Trophoblast cell (in vitro differentiated cells and primary cell): ENCODE measurements around the gene DNAH9.

ENCODE experiments used
- DNase-seq, 2 donors: peaks; one replicate each; pipeline ENCODE4 v3.0.0-alpha.2; 2016
- H2AFZ ChIP-seq: 2 replicates; pipeline ENCODE4 v1.6.1; 2013; ENCODE audit warnings: low read length, moderate library complexity, mild to moderate bottlenecking; ENCODE audit not compliant: insufficient read depth, poor library complexity
- H2AK5ac ChIP-seq: 2 replicates; pipeline ENCODE4 v1.6.1; 2013; ENCODE audit warnings: mild to moderate bottlenecking, low read length
- H2BK120ac ChIP-seq: 2 replicates; pipeline ENCODE4 v1.6.1; 2013; ENCODE audit warnings: low read length, mild to moderate bottlenecking, moderate library complexity; ENCODE audit not compliant: insufficient read depth, poor library complexity
- H2BK12ac ChIP-seq: 2 replicates; pipeline ENCODE4 v1.6.1; 2013; ENCODE audit warnings: mild to moderate bottlenecking, low read length, moderate library complexity
- H2BK5ac ChIP-seq: 2 replicates; pipeline ENCODE4 v1.6.1; 2013; ENCODE audit warnings: low read length, low read depth, moderate library complexity, mild to moderate bottlenecking; ENCODE audit not compliant: poor library complexity
- H3K14ac ChIP-seq: 2 replicates; pipeline ENCODE4 v1.6.1; 2013; ENCODE audit warnings: mild to moderate bottlenecking, low read length
- H3K18ac ChIP-seq: 2 replicates; pipeline ENCODE4 v1.6.1; 2013; ENCODE audit warnings: mild to moderate bottlenecking, low read length
- H3K23ac ChIP-seq: 2 replicates; pipeline ENCODE4 v1.6.1; 2013; ENCODE audit warnings: low read length
- H3K27ac ChIP-seq: 2 replicates; pipeline ENCODE4 v1.5.1; 2013; ENCODE audit warnings: low read depth, mild to moderate bottlenecking, inconsistent platforms, low read length, moderate library complexity
- H3K27me3 ChIP-seq: 2 replicates; pipeline ENCODE4 v1.6.1; 2013; ENCODE audit warnings: inconsistent platforms, mild to moderate bottlenecking, low read length, moderate library complexity; ENCODE audit not compliant: insufficient read depth
- H3K36me3 ChIP-seq, 2 experiments: 1 replicate in 1 of 2; 2 replicates in 1 of 2; pipeline ENCODE4 v1.6.1; 2013; ENCODE audit warnings: low read length in 2 of 2, mild to moderate bottlenecking in 2 of 2, moderate library complexity in 1 of 2; ENCODE audit not compliant: insufficient read depth in 2 of 2, control insufficient read depth in 1 of 2
- H3K4ac ChIP-seq: 2 replicates; pipeline ENCODE4 v1.6.1; 2013; ENCODE audit warnings: low read depth, mild to moderate bottlenecking, low read length, moderate library complexity
- H3K4me1 ChIP-seq, 2 experiments: 1 replicate in 1 of 2; 2 replicates in 1 of 2; pipeline ENCODE4 v1.6.1; 2013; ENCODE audit warnings: low read length in 2 of 2, mild to moderate bottlenecking in 2 of 2, moderate library complexity in 1 of 2; ENCODE audit not compliant: insufficient read depth in 2 of 2, control insufficient read depth in 1 of 2
- H3K4me2 ChIP-seq: 2 replicates; pipeline ENCODE4 v1.6.1; 2013; ENCODE audit warnings: inconsistent platforms, mild to moderate bottlenecking, low read length, moderate library complexity
- H3K4me3 ChIP-seq: 2 replicates; pipeline ENCODE4 v1.5.1; 2013; ENCODE audit warnings: mild to moderate bottlenecking, low read depth, low read length, inconsistent platforms
- H3K79me1 ChIP-seq: one replicate; pipeline ENCODE4 v1.6.1; 2013; ENCODE audit warnings: low read length
- H3K79me2 ChIP-seq: 2 replicates; pipeline ENCODE4 v1.6.1; 2013; ENCODE audit warnings: low read length, mild to moderate bottlenecking; ENCODE audit not compliant: control insufficient read depth, insufficient read depth, poor library complexity
- H3K9ac ChIP-seq: 2 replicates; pipeline ENCODE4 v1.6.1; 2013; ENCODE audit warnings: mild to moderate bottlenecking, low read length
- H3K9me3 ChIP-seq: 2 replicates; pipeline ENCODE4 v1.6.1; 2013; ENCODE audit warnings: low read depth, mild to moderate bottlenecking, control low read depth, inconsistent platforms, low read length; ENCODE audit not compliant: insufficient read depth
- H4K12ac ChIP-seq: 2 replicates; pipeline ENCODE4 v1.6.1; 2013; ENCODE audit warnings: low read depth, mild to moderate bottlenecking, low read length, moderate library complexity
- H4K8ac ChIP-seq: 2 replicates; pipeline ENCODE4 v1.6.1; 2013; ENCODE audit warnings: low read depth, mild to moderate bottlenecking, low read length, moderate library complexity
- H4K91ac ChIP-seq: one replicate; pipeline ENCODE4 v1.6.1; 2013; ENCODE audit warnings: low read depth, mild to moderate bottlenecking, low read length, moderate library complexity
- WGBS: extraction: QIAGEN DNeasy Blood & Tissue Kit; methylation state at CpG from one replicate; pipeline ENCODE4 v1.1.7; 2013; ENCODE audit warnings: missing lambda C conversion rate; ENCODE audit not compliant: insufficient read length, insufficient coverage; ENCODE audit errors: extremely low coverage; 5-methylcytosine and 5-hydroxymethylcytosine counted together

The DNAH9 gene

GRCh38 chr17:11582217-11582616 is 16.1 kb upstream of the DNAH9 start:
- H3K4ac ChIP-seq: no peak overlapping the region
- no peak overlapping the region for H3K27ac ChIP-seq
- no peak overlapping the region for H3K14ac ChIP-seq
- no peak overlapping the region for H3K4me2 ChIP-seq
- no peak overlapping the region for H2AK5ac ChIP-seq
- H4K12ac ChIP-seq: no peak overlapping the region
- no CpG with 5 or more reads among the region's 5 CpGs for WGBS
- no peak overlapping the region for H2BK12ac ChIP-seq
- no peak overlapping the region for H4K8ac ChIP-seq
- no peaks in the 10 kb centered on the region for H3K27me3 ChIP-seq
- H3K9me3 ChIP-seq: peaks cover 3% of the 10 kb centered on the region
- H3K18ac ChIP-seq: no peak overlapping the region
- H3K9ac ChIP-seq: no peak overlapping the region
- H2BK120ac ChIP-seq: no peak overlapping the region
- no peak overlapping the region for H2BK5ac ChIP-seq
- no peak overlapping the region for H3K23ac ChIP-seq
- H3K79me1 ChIP-seq: no peaks in the 10 kb centered on the region
- H3K4me3 ChIP-seq: no peak overlapping the region
- DNase-seq: no peak
- H2AFZ ChIP-seq: no peak overlapping the region
- H4K91ac ChIP-seq: no peak overlapping the region
- H3K4me1 ChIP-seq: no peaks in the 10 kb centered on the region
- no peaks in the 10 kb centered on the region for H3K79me2 ChIP-seq
- no peaks in the 10 kb centered on the region for H3K36me3 ChIP-seq

- Histone ChIP-seq H3K4me2 (no peak overlapping the region), H3K36me3 (no peaks in the 10 kb centered on the region), H4K8ac (no peak overlapping the region), H3K27me3 (no peaks in the 10 kb centered on the region), H2BK12ac (no peak overlapping the region), H3K27ac (no peak overlapping the region), H3K9ac (no peak overlapping the region), H2AK5ac (no peak overlapping the region), H3K4ac (no peak overlapping the region), H3K18ac (no peak overlapping the region), H4K91ac (no peak overlapping the region), H3K14ac (no peak overlapping the region), H3K4me3 (no peak overlapping the region), H3K9me3 (peaks cover 3% of the 10 kb centered on the region), H2BK5ac (no peak overlapping the region), H3K79me2 (no peaks in the 10 kb centered on the region), H3K79me1 (no peaks in the 10 kb centered on the region), H2BK120ac (no peak overlapping the region), H4K12ac (no peak overlapping the region), H3K23ac (no peak overlapping the region), H3K4me1 (no peaks in the 10 kb centered on the region), H2AFZ (no peak overlapping the region)
- no CpG with 5 or more reads among the region's 9 CpGs for WGBS
- DNase-seq: no peak
These were observed 14.8 kb upstream of the DNAH9 start for GRCh38 chr17:11583306-11583992.

- H2BK12ac ChIP-seq: no peak overlapping the region
- WGBS: no CpG with 5 or more reads among the region's 3 CpGs
- H2BK120ac ChIP-seq: no peak overlapping the region
- no peaks in the 10 kb centered on the region for H3K4me1 ChIP-seq
- no peak overlapping the region for H3K18ac ChIP-seq
- no peak overlapping the region for H4K12ac ChIP-seq
- H3K9ac ChIP-seq: no peak overlapping the region
- H3K23ac ChIP-seq: no peak overlapping the region
- H2AK5ac ChIP-seq: no peak overlapping the region
- H3K9me3 ChIP-seq: no peaks in the 10 kb centered on the region
- H3K79me1 ChIP-seq: no peaks in the 10 kb centered on the region
- no peaks in the 10 kb centered on the region for H3K36me3 ChIP-seq
- DNase-seq: no peak
- H3K79me2 ChIP-seq: no peaks in the 10 kb centered on the region
- H3K14ac ChIP-seq: no peak overlapping the region
- no peak overlapping the region for H2AFZ ChIP-seq
- no peaks in the 10 kb centered on the region for H3K27me3 ChIP-seq
- H3K4me2 ChIP-seq: no peak overlapping the region
- no peak overlapping the region for H3K4ac ChIP-seq
- H3K27ac ChIP-seq: no peak overlapping the region
- no peak overlapping the region for H4K91ac ChIP-seq
- no peak overlapping the region for H4K8ac ChIP-seq
- H2BK5ac ChIP-seq: no peak overlapping the region
- H3K4me3 ChIP-seq: no peak overlapping the region
These were observed 8.6 kb upstream of the DNAH9 start for GRCh38 chr17:11589716-11590115.

GRCh38 chr17:11601661-11602060 is 3.4 kb downstream of the DNAH9 start:
- Histone ChIP-seq H2BK12ac (no peak overlapping the region), H3K4ac (no peak overlapping the region), H3K23ac (no peak overlapping the region), H3K9me3 (peaks cover 2% of the 10 kb centered on the region), H2BK5ac (no peak overlapping the region), H3K4me3 (no peak overlapping the region), H3K4me2 (no peak overlapping the region), H2AK5ac (no peak overlapping the region), H3K18ac (no peak overlapping the region), H3K27ac (no peak overlapping the region), H3K79me1 (no peaks in the 10 kb centered on the region), H3K36me3 (no peaks in the 10 kb centered on the region), H4K91ac (no peak overlapping the region), H3K27me3 (no peaks in the 10 kb centered on the region), H4K8ac (no peak overlapping the region), H3K4me1 (no peaks in the 10 kb centered on the region), H3K79me2 (no peaks in the 10 kb centered on the region), H3K14ac (no peak overlapping the region), H2AFZ (no peak overlapping the region), H4K12ac (no peak overlapping the region), H2BK120ac (no peak overlapping the region), H3K9ac (no peak overlapping the region)
- no CpG with 5 or more reads among the region's 5 CpGs for WGBS
- no peak for DNase-seq
